ENCODE data around the gene EML4.

Gene EML4

GRCh38 chr2:42196070-42196402, 26.9 kb downstream of the EML4 start:
- H3K4me3 ChIP-seq (replicated peaks in 1 of 2; ENCODE audit: low read depth in 2 of 2, low read length in 2 of 2), result no peak overlapping the region
- no peak for TF ChIP-seq CTCF (IDR thresholded peaks at IDR 0.05; ENCODE audit: low read depth, low read length)
- no peak for DNase-seq (ENCODE audit: low read depth in 2 of 2)

GRCh38 chr2:42196403-42197267, 27.5 kb downstream of the EML4 start:
- DNase-seq (ENCODE audit: low read depth in 2 of 2), result peak; percentile 63 to 71
- peak; percentile 50 for TF ChIP-seq CTCF (IDR thresholded peaks at IDR 0.05; ENCODE audit: low read depth, low read length)

GRCh38 chr2:42197792-42198191, 28.6 kb downstream of the EML4 start:
- DNase-seq (ENCODE audit: low read depth in 2 of 2), result no peak
- TF ChIP-seq CTCF (IDR thresholded peaks at IDR 0.05; ENCODE audit: low read depth, low read length), result no peak
- no peak overlapping the region for H3K4me3 ChIP-seq (replicated peaks in 1 of 2; ENCODE audit: low read depth in 2 of 2, low read length in 2 of 2)

More at GRCh38 chr2:42196403-42197267, 27.5 kb downstream of the EML4 start:
- H3K4me3 ChIP-seq (replicated peaks in 1 of 2; ENCODE audit: low read depth in 2 of 2, low read length in 2 of 2), result no peak overlapping the region

- H3K4me3 ChIP-seq (replicated peaks in 1 of 2; ENCODE audit: low read depth in 2 of 2, low read length in 2 of 2), result no peak overlapping the region
- TF ChIP-seq CTCF (IDR thresholded peaks at IDR 0.05; ENCODE audit: low read depth, low read length), result no peak
- DNase-seq (ENCODE audit: low read depth in 2 of 2), result no peak
These were observed 29.3 kb downstream of the EML4 start for GRCh38 chr2:42198466-42198865.

GRCh38 chr2:42199002-42199401, 29.8 kb downstream of the EML4 start:
- no peak for TF ChIP-seq CTCF (IDR thresholded peaks at IDR 0.05; ENCODE audit: low read depth, low read length)

GRCh38 chr2:42199626-42200025, 30.5 kb downstream of the EML4 start:
- DNase-seq (ENCODE audit: low read depth in 2 of 2), result no peak
- TF ChIP-seq CTCF (IDR thresholded peaks at IDR 0.05; ENCODE audit: low read depth, low read length), result no peak
- H3K4me3 ChIP-seq (replicated peaks in 1 of 2; ENCODE audit: low read depth in 2 of 2, low read length in 2 of 2), result no peak overlapping the region

More at GRCh38 chr2:42199002-42199401, 29.8 kb downstream of the EML4 start:
- H3K4me3 ChIP-seq (replicated peaks in 1 of 2; ENCODE audit: low read depth in 2 of 2, low read length in 2 of 2), result no peak overlapping the region
- DNase-seq (ENCODE audit: low read depth in 2 of 2), result no peak
